ENCODE data around the gene DCLK2.

DNA sequence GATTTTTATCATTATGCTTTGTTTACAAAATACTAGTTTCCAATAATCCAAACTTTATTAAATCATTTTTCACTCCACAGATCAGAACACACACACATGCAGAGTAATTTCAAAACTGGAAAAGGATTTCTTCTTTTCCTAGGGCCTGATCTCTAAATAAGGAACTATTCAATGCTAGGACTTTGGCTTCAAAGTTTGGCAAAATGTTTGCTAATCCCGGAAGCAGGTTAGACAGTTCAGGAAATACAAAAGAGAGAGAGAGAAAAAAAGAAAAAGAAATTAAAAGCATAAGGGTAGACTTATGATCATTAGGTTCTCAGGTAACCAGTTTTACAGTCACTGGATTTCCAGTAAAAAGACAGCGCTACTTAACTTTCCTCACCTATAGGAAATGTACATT, 211.0 kb downstream of the DCLK2 start:
- TF ChIP-seq, protein P1, sequence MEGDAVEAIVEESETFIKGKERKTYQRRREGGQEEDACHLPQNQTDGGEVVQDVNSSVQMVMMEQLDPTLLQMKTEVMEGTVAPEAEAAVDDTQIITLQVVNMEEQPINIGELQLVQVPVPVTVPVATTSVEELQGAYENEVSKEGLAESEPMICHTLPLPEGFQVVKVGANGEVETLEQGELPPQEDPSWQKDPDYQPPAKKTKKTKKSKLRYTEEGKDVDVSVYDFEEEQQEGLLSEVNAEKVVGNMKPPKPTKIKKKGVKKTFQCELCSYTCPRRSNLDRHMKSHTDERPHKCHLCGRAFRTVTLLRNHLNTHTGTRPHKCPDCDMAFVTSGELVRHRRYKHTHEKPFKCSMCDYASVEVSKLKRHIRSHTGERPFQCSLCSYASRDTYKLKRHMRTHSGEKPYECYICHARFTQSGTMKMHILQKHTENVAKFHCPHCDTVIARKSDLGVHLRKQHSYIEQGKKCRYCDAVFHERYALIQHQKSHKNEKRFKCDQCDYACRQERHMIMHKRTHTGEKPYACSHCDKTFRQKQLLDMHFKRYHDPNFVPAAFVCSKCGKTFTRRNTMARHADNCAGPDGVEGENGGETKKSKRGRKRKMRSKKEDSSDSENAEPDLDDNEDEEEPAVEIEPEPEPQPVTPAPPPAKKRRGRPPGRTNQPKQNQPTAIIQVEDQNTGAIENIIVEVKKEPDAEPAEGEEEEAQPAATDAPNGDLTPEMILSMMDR (IDR thresholded peaks at IDR 0.05), result no peak
- TF ChIP-seq POLR2A (IDR thresholded peaks at IDR 0.05), result no peak
